H9 (cell line): ENCODE results near the gene IL32. TPM values are rescaled to one million over a fixed set of nuclear protein-coding genes. Genes with fewer than 3 reads are reported as not detected.

Experiments
- DNase-seq: peaks from one replicate; pipeline ENCODE4 v3.0.0-alpha.2; 2017
- H2AFZ ChIP-seq: one replicate; pipeline ENCODE4 v1.6.1; 2013; ENCODE audit warnings: mild to moderate bottlenecking, low read length, control low read depth, moderate library complexity
- H2AK5ac ChIP-seq: 2 replicates; pipeline ENCODE4 v1.6.1; 2013; ENCODE audit warnings: low read length, control low read depth, mixed read lengths; ENCODE audit not compliant: insufficient read length
- H2BK120ac ChIP-seq: one replicate; pipeline ENCODE4 v1.6.1; 2013; ENCODE audit warnings: low read depth, mild to moderate bottlenecking, low read length, control low read depth, inconsistent platforms; ENCODE audit not compliant: poor library complexity, severe bottlenecking
- H2BK12ac ChIP-seq: 2 replicates; pipeline ENCODE4 v1.6.1; 2013; ENCODE audit warnings: low read length, control low read depth, mixed read lengths, low read depth; ENCODE audit not compliant: insufficient read length
- H2BK15ac ChIP-seq: 2 replicates; pipeline ENCODE4 v1.6.1; 2013; ENCODE audit warnings: low read depth, low read length, control low read depth
- H2BK20ac ChIP-seq: one replicate; pipeline ENCODE4 v1.6.1; 2013; ENCODE audit warnings: low read depth, mild to moderate bottlenecking, low read length, control low read depth, inconsistent platforms; ENCODE audit not compliant: poor library complexity, severe bottlenecking
- H2BK5ac ChIP-seq: 2 replicates; pipeline ENCODE4 v1.6.1; 2013; ENCODE audit warnings: low read length, control low read depth, mixed read lengths; ENCODE audit not compliant: insufficient read length
- H3K14ac ChIP-seq: 2 replicates; pipeline ENCODE4 v1.6.1; 2013; ENCODE audit warnings: low read length, control low read depth; ENCODE audit not compliant: insufficient read depth
- H3K18ac ChIP-seq: 2 replicates; pipeline ENCODE4 v1.6.1; 2013; ENCODE audit warnings: low read depth, mild to moderate bottlenecking, mixed read lengths, low read length, control low read depth; ENCODE audit not compliant: insufficient read length
- H3K23ac ChIP-seq: 2 replicates; pipeline ENCODE4 v1.6.1; 2013; ENCODE audit warnings: low read length, control low read depth, mixed read lengths, low read depth; ENCODE audit not compliant: insufficient read length
- H3K23me2 ChIP-seq: 2 replicates; pipeline ENCODE4 v1.6.1; 2013; ENCODE audit warnings: low read depth, mild to moderate bottlenecking, mixed read lengths, low read length, control low read depth; ENCODE audit not compliant: insufficient read length, poor library complexity, severe bottlenecking
- H3K27ac ChIP-seq: 2 replicates; pipeline ENCODE4 v1.5.1; 2013; ENCODE audit warnings: low read length, control low read depth, mixed read lengths, low read depth; ENCODE audit not compliant: insufficient read length
- H3K27me3 ChIP-seq: 2 replicates; pipeline ENCODE4 v1.6.1; 2013; ENCODE audit warnings: low read length, control low read depth, inconsistent platforms; ENCODE audit not compliant: insufficient read depth
- H3K4ac ChIP-seq: 2 replicates; pipeline ENCODE4 v1.6.1; 2013; ENCODE audit warnings: low read depth, mild to moderate bottlenecking, control low read depth, inconsistent platforms, low read length, moderate library complexity
- H3K4me1 ChIP-seq: 2 replicates; pipeline ENCODE4 v1.6.1; 2013; ENCODE audit warnings: low read length, control low read depth, inconsistent platforms; ENCODE audit not compliant: insufficient read depth
- H3K4me2 ChIP-seq: 2 replicates; pipeline ENCODE4 v1.6.1; 2013; ENCODE audit warnings: low read length, control low read depth, mixed read lengths; ENCODE audit not compliant: insufficient read length, insufficient read depth
- H3K56ac ChIP-seq: 2 replicates; pipeline ENCODE4 v1.6.1; 2013; ENCODE audit warnings: low read depth, mild to moderate bottlenecking, mixed read lengths, low read length, control low read depth; ENCODE audit not compliant: insufficient read length
- H3K79me1 ChIP-seq: 2 replicates; pipeline ENCODE4 v1.6.1; 2013; ENCODE audit warnings: low read depth, mild to moderate bottlenecking, moderate library complexity, low read length, control low read depth, inconsistent platforms; ENCODE audit not compliant: insufficient read depth, poor library complexity, severe bottlenecking
- H3K79me2 ChIP-seq: 2 replicates; pipeline ENCODE4 v1.6.1; 2013; ENCODE audit warnings: low read length, control low read depth, inconsistent platforms; ENCODE audit not compliant: insufficient read depth
- H3K9ac ChIP-seq: 2 replicates; pipeline ENCODE4 v1.6.1; 2013; ENCODE audit warnings: low read length, control low read depth, mixed read lengths; ENCODE audit not compliant: insufficient read length; ENCODE audit errors: extremely low read depth
- H3K9me3 ChIP-seq: one replicate; pipeline ENCODE4 v1.6.1; 2013; ENCODE audit warnings: low read depth, low read length, inconsistent platforms; ENCODE audit not compliant: control insufficient read depth
- H3T11ph ChIP-seq: one replicate; pipeline ENCODE4 v1.6.1; 2013; ENCODE audit warnings: mild to moderate bottlenecking, low read length, control low read depth, inconsistent platforms
- H4K20me1 ChIP-seq: one replicate; pipeline ENCODE4 v1.6.1; 2013; ENCODE audit not compliant: control insufficient read depth, insufficient read length, insufficient read depth
- H4K5ac ChIP-seq: 2 replicates; pipeline ENCODE4 v1.6.1; 2013; ENCODE audit warnings: low read depth, mild to moderate bottlenecking, mixed read lengths, low read length, control low read depth; ENCODE audit not compliant: insufficient read length
- H4K8ac ChIP-seq: replicated peaks from 2 replicates; pipeline ENCODE4 v1.6.1; 2013; ENCODE audit warnings: low read length, control low read depth, mixed read lengths, low read depth; ENCODE audit not compliant: insufficient read length
- H4K91ac ChIP-seq: 2 replicates; pipeline ENCODE4 v1.6.1; 2013; ENCODE audit warnings: low read depth, mild to moderate bottlenecking, moderate library complexity, mixed read lengths, low read length, control low read depth; ENCODE audit not compliant: insufficient read length
- H3K27ac Mint-ChIP-seq, 3 experiments: 2 replicates in 2 of 3; 3 replicates in 1 of 3; pipeline ENCODE4 v1.8.0; 2020 to 2021; ENCODE audit warnings: mixed read lengths in 3 of 3, mild to moderate bottlenecking in 1 of 3, moderate library complexity in 1 of 3
- H3K27me3 Mint-ChIP-seq: 2 replicates; pipeline ENCODE4 v1.8.0; 2021; ENCODE audit warnings: low read depth, mild to moderate bottlenecking, moderate library complexity, mixed read lengths
- H3K36me3 Mint-ChIP-seq, 3 experiments: 2 replicates in 2 of 3; 3 replicates in 1 of 3; pipeline ENCODE4 v1.8.0; 2020 to 2021; ENCODE audit warnings: low read depth in 3 of 3, mixed read lengths in 3 of 3; ENCODE audit not compliant: insufficient read depth in 1 of 3
- H3K4me1 Mint-ChIP-seq, 2 experiments: 2 replicates each; pipeline ENCODE4 v1.8.0; 2020; ENCODE audit warnings: mixed read lengths in 2 of 2
- H3K4me3 Mint-ChIP-seq, 2 experiments: 2 replicates in 1 of 2; 3 replicates in 1 of 2; pipeline ENCODE4 v1.8.0; 2020 to 2021; ENCODE audit warnings: mild to moderate bottlenecking in 2 of 2, mixed read lengths in 2 of 2, moderate library complexity in 1 of 2
- H3K9me3 Mint-ChIP-seq, 2 experiments: 2 replicates in 1 of 2; 3 replicates in 1 of 2; pipeline ENCODE4 v1.8.0; 2020; ENCODE audit warnings: mild to moderate bottlenecking in 2 of 2, mixed read lengths in 2 of 2, moderate library complexity in 1 of 2
- CTCF ChIP-seq: fragments of 200-600 bp; sonication (generic); conservative IDR thresholded peaks from 3 replicates; pipeline ENCODE4 v1.8.0; 2021; ENCODE audit warnings: antibody characterized with exemption, mild to moderate bottlenecking
- WGBS: extraction: QIAGEN DNeasy Blood & Tissue Kit; methylation state at CpG from one replicate; pipeline ENCODE4 v1.1.7; 2013; ENCODE audit warnings: missing lambda C conversion rate, low lambda C conversion rate, mixed read lengths; ENCODE audit not compliant: insufficient read length; ENCODE audit errors: extremely low coverage; 5-methylcytosine and 5-hydroxymethylcytosine counted together
- total RNA-seq: library from RNA; stranded (reverse); gene quantifications from 2 replicates; pipeline ENCODE4 v1.2.1, GENCODE V29; 2021

IL32 gene
- total RNA-seq, 1 experiment from 2014 or later, result 2.0 TPM

- H3K27me3 ChIP-seq, result no peaks in the 10 kb centered on the region
- no peak within 1 kb of the TSS for H2BK15ac ChIP-seq
- no peak within 1 kb of the TSS for H3K27ac ChIP-seq
- H3K23me2 ChIP-seq, result peaks cover 20% of the 10 kb centered on the region
- no peak within 1 kb of the TSS for H4K8ac ChIP-seq
- no peak within 1 kb of the TSS for H3K56ac ChIP-seq
- Mint-ChIP-seq H3K9me3 (peaks cover 0 to 3% of the 10 kb centered on the region in 2 experiments; a peak in 2 of 5 replicates), H3K4me1 (peaks cover 3 to 12% of the 10 kb centered on the region in 2 experiments; a peak in 3 of 4 replicates), H3K4me3 (peak within 1 kb of the TSS; percentile 79 to 91), H3K36me3 (peaks cover 5 to 20% (median 20%) of the 10 kb centered on the region in 3 experiments), H3K27me3 (peaks cover 65% of the 10 kb centered on the region), H3K27ac (peak within 1 kb of the TSS in 1 of 3 experiments; percentile 52; a peak in 1 of 7 replicates)
- H3T11ph ChIP-seq, result no peak within 1 kb of the TSS
- H3K4me1 ChIP-seq, result no peaks in the 10 kb centered on the region
- H2BK20ac ChIP-seq, result no peak within 1 kb of the TSS
- H3K18ac ChIP-seq, result peak within 1 kb of the TSS; percentile 83
- no peak within 1 kb of the TSS for H2AK5ac ChIP-seq
- H4K91ac ChIP-seq, result no peak within 1 kb of the TSS
- peak within 1 kb of the TSS; percentile 88 for H3K9ac ChIP-seq
- no peaks in the 10 kb centered on the region for H4K20me1 ChIP-seq
- DNase-seq, result peak; percentile 66
- no peaks in the 10 kb centered on the region for H3K79me1 ChIP-seq
- H4K5ac ChIP-seq, result no peak within 1 kb of the TSS
- peak within 1 kb of the TSS; percentile 78 for H3K14ac ChIP-seq
- TF ChIP-seq CTCF, result no peak
- H2BK12ac ChIP-seq, result no peak within 1 kb of the TSS
- H3K4me2 ChIP-seq, result peak within 1 kb of the TSS; percentile 87
- no peak within 1 kb of the TSS for H2BK5ac ChIP-seq
- no peak within 1 kb of the TSS for H2BK120ac ChIP-seq
- no peaks in the 10 kb centered on the region for H3K79me2 ChIP-seq
- no peak within 1 kb of the TSS for H3K23ac ChIP-seq
- H2AFZ ChIP-seq, result no peak within 1 kb of the TSS
- no peak within 1 kb of the TSS for H3K4ac ChIP-seq
- no peaks in the 10 kb centered on the region for H3K9me3 ChIP-seq
- no CpG with 5 or more reads among the region's 86 CpGs for WGBS
These were observed 19.4 kb upstream of the IL32 start, which contains the start of gene MMP25 for GRCh38 chr16:3045758-3046640. Gene MMP25, plus strand, starts transcription at chr16:3046561. Its CDS starts 357 bp downstream, at chr16:3046918.
